ENCODE results near the gene EFL1.
"Not testable (repeated sequence)": the region's sequence is repeated elsewhere in the genome, so short reads cannot be mapped to it uniquely, and the experiment has no call there.

The EFL1 gene

DNA sequence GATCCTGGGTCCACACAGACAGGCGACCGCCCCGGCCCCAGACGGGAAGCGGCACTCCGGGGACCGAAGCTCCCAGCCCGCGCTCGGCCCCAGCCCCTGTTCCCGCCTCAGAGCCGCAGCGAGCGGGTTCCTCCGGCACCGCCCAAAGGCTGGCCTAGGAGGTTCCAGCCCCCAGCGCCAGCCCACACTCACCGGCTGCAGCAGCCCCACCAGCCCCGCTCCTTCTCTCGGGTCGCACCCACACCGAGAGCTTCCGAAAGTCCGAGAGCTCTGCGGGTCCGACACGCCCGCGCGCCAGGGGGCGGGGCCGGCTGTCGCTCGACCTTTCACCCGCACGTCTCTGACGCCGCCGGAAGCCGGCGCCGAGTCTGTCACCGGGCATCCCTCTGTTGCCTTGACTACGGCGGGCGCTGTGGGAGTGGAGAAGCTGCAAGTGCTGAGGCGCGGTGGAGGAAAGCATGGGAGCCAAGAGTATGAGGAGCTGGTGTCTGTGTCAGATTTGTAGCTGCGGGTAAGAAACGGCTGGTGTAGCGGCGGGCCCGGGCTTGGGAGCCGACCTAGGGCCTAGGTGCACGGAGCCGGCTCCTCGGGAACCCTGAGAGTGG is at the start of gene EFL1, which contains the start of gene SAXO2:
EFL1 (minus strand) TSS at position 313 of the 605 bp plus-strand sequence. CDS start 956 bp downstream, outside the sequence.
SAXO2 (plus strand) TSS at position 397 of the 605 bp plus-strand sequence; CDS start at position 459, 62 bp downstream.
- DNase-seq = peak; percentile 94

DNA sequence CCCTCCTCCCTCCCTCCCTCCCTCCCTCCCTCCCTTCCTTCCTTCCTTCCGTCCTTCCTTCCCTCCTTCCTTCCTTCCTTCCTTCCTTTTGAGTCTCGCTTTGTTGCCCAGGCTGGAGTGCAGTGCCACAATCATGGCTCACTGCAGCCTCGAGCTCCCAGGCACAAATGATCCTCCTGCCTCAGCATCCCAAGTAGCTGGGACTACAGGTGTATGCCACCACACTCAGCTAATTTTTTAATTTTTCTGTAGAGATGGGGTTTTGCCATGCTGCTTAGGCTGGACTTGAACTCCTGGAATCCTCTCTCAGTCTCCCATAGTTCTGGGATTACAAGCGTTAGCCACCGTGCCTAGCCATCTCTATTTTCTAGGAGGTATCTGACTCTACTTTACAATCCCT is 48.8 kb upstream of the EFL1 start:
- DNase-seq = not testable (repeated sequence)

DNA sequence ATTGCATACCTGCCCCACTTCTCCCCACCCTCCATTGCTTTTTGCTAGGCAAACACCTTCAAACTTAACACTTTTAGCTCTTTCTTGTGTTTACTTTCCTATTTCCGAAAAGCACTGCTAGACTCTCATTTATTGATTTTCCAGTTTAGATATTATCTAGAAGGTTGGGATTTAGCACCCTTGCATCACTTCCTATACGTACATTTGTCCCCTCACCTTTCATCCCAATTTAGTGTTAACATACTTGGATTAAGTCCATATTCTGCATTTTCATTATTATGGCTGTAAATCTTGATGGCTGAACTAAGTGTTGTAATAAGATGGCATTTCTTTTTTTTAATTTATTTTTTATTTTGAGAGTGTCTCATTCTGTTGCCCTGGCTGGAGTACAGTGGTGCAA is 47.3 kb upstream of the EFL1 start:
- DNase-seq = no peak

DNA sequence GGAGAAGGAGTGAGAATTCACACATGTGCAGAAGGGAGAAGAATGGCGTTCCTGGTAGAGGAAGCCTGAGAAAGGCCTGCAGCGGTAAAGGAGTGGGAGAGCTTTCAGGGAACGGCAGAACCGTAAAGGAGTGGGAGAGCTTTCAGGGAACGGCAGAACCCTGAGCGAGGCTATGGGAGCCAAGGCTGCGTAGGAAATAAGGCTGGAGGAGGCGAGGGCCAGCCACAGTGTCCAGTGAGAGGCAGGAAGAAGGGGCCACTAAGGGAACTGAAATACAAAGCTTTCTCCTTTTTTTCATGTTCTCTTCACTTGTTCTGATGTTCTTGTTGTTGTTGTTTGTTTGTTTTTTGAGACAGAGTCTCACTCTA is 45.2 kb upstream of the EFL1 start:
- no peak for DNase-seq

DNA sequence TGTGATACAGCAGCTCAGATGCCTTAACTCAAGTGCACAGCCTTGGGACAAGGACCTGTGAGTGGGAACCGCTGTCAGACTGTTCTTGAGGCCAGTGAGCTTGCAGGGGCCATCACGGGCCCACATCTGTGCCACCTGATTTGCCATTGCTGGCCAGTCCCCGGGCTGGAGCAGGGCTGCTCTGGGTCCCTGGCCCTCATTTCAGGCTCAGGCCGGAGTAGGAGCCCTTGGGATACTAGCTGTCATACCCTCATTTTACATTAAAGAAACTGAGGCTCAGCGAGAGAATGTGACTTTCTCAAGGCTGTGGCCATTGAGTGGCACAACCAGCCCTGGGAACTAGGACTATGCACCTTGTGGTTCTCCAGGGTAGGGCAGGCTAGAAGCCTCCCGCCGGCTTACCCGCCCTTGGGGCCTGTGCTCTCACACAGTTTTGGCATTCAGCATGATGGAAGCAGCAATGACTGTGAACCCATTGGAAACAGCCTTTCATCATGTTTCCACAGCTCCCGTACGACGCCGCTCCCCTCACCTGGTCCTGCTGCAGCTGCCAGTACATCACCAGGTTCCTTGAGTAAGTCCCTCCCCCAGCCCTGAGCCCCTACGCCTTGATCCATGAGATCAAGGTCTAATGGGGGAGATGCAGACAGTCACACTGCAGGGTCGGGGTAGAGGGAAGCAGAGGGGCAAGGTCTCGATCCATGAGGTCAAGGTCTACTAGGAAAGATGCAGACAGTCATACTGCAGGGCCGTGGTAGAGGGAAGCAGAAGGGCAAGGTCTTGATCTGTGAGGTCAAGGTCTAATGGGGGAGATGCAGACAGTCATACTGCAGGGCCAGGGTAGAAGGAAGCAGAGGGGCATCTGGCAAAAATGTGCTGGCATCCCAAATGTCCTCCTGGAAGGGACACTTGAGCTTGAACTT is 44.5 kb upstream of the EFL1 start:
- DNase-seq = no peak

DNA sequence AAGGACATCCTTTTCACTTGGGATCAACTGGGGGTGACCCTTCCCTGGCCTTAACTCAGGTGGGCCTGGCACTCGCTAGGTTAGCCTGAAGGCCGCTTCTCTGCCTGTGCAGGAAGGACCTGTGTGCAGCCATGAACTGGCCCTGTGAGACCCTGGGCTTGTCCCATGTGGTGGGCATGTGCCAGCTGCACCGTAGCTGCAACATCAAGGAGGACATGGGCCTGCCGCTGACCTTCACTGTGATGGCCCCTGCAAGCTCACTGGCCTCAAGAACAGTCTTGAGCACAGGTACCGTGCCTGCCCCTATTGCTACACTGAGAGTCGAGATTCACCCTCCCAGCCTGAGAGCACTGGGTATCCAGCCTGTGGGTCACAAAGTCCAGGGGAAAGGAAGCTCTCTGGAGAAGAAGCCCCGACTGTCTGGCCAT is 43.1 kb upstream of the EFL1 start:
- DNase-seq = no peak

DNA sequence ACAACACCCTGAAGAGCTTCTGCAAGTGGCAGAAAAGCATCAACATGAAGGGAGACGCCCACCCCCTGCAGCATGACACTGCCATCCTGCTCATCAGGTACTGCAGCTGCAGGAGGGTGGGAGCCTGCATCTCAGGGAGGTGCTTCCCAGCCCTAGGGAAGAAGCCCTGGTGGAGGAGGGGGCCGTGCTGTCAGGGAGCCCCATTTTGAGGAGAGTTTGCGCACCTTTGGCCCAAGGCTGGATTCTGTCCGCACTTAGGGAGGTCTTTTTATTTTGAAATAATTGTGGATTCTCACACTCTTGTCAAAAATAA is 42.2 kb upstream of the EFL1 start:
- no peak for DNase-seq

DNA sequence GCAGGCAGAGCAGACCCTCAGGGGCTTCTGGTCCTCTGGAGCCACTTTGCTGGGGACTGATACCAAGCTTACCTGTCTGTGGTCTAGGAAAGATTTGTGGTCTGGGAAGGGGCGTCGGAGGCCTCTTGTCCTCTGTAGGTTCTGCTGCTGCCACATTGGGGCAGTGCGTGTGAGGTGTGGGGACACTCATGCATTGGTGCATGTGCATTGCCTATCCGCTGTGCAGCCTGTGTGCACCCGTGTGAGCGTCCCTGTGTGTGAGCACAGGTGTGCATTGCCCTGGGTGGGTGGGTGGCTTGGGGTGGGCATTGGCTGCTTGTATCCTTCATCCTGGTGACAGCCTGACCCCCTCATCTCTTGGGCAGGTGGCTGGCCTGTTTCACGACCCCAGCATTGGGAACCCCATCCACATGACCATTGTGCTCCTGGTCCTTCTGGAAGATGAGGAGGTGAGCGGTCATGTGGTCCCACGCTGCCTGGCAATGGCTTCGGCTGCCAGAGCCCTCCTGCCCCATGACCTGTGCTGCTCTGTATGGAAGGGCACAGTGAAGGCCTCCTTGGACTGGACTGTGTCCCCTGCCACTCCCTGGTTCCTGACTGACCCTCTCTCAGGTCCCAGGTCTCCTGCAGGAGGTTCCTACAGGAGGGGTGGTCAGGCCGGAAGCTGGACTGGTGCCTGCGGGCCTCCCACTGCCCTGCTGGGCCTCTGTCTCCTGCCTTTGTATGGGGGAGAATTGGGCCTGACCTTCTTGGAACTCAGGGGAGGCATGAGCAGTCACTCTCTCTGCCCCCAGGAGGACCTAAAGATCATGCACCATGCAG is 41.6 kb upstream of the EFL1 start:
- no peak for DNase-seq

DNA sequence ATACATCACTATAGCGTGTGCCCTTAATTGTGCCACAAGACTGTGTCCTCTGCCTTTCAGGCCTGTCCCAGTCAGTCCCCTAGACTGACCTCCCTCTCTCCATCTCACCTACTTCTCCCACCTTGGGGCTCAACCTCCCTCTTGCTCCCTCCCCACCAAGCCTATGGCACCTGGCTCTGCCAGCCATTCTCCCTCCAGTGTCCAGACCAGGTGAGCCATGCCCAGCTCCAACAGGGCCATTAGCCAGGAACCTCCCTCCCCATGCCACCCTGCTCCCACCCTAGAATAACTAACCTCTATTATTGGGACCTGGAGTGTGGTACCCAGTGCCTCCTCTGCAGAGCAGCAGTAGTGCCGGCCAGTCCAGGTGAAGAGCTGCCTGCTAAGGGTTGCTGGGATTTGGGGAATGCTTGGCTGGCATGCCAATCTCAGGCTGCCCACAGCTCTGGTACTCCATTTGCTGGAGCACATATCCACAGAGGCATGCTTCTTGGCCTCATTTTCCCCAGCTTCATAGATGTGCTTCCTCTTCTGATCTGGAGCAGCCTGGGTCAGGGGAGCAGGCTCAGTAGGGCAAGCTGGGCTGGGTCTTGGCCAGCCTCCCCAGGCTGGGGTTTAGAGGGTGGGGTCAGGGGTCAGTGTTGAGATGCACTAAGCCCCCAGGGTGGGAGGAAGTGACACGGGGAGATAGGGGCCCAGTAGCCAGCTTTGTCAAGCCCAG is 38.9 kb upstream of the EFL1 start:
- no peak for DNase-seq

DNA sequence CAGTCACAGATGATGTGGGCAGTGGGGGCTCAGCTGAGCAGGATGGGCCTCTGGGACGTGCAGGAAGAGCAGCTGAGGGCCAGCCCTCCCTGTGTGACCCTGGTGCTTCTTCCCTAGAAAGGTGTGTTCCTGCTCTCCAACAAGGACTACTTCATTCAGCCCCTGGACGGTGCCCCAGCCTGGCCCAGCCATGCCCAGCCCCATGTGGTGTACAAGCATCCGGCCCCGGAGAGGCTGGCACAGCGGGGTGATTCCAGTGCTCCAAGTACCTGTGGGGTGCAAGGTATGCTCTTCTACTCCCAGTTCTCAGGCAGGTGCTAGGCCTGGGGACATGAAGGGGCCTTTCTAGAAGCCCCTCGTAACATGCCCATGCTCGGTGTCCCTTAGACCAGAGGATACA is 38.3 kb upstream of the EFL1 start:
- no peak for DNase-seq

DNA sequence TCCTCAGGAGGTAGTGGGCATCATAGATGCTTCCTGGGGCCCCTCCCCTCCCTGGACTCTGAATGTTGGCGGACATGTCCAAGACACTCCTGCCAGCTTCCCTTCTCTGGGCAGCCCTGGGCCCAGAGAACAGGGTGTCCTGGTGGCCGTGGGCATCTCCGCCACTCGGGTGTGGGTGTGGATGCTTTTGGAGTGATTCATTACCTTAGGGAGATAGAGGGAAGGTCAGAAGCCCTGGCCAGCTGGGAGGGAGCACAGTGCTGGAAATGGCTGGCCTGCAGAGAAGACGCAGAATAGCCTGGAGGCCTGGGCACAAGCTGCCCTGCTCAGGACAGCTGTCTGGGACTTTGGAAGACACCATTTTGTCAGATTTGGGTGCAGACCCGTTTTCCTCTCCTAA is 37.8 kb upstream of the EFL1 start:
- not testable (repeated sequence) for DNase-seq

DNA sequence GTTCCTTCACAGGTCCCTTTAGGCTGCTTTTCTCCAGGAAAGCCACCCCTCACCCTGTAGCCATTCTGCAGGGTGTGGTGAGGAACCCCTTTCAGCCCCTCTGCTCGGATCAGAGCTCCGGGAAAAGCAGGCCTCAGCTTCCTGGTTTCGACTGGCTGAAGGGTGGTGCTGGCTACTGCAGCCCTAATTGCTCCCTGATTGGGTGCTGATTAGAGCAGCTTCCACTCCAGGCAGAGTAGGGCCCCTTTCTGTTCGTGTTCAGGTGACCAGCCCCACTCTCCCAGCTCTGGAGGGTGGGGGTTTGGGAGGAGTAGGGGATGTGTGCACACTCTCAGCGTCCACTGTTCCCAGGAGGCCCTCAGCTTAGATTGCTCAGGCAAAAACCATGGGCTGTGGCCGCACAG is 37.0 kb upstream of the EFL1 start:
- DNase-seq = not testable (repeated sequence)

DNA sequence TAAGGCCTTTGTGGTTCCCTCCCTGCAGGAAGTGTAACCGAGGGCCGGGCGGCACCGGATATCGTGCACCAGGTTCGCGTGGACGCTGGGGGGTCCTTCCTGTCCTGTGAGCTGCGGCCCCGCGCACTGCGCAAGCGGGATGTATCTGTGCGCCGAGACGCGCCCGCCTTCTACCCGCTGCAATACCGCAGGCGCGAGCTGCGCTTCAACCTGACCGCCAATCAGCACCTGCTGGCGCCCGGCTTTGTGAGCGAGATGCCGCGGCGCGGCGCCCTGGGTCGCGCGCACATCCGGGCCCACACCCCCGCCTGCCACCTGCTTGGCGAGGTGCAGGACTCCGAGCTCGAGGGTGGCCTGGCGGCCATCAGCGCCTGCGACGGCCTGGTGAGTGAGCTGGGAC is 36.0 kb upstream of the EFL1 start:
- no peak for DNase-seq

DNA sequence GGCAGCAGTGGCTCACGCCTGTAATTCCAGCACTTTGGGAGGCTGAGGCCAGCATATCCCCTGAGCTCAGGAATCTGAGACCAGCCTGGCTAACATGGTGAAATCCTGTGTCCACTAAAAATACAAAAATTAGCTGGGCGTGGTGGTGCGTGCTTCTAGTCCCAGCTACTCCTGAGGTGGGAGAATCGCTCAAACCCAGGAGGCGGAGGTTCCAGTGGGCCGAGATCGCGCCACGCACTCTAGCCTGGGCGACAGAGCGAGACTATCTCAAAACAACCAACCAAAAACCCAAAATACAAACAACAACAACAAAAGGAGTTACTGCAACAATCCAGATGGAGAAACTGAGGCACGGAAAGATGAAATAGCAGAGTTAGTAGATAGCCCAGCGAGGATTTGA is 35.5 kb upstream of the EFL1 start:
- no peak for DNase-seq

DNA sequence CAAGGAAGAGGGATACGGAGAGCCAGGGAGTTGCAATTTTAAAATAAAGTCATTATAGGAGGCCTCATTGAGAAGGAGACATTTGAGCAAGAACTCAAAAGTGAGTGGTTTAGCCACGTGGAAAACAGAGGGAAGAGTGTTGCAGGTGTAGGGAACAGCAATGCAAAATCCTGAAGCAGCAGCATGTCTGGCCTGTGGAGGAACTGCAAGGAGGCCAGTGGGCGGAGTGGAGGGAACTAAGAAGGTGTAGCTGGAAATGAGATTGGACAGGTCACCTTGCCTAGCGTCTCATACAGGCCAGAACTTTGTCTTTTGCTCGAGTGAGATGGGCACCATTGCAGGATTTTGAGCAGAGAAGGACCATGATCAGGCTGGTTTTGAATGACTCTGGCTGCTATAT is 35.0 kb upstream of the EFL1 start:
- no peak for DNase-seq

DNA sequence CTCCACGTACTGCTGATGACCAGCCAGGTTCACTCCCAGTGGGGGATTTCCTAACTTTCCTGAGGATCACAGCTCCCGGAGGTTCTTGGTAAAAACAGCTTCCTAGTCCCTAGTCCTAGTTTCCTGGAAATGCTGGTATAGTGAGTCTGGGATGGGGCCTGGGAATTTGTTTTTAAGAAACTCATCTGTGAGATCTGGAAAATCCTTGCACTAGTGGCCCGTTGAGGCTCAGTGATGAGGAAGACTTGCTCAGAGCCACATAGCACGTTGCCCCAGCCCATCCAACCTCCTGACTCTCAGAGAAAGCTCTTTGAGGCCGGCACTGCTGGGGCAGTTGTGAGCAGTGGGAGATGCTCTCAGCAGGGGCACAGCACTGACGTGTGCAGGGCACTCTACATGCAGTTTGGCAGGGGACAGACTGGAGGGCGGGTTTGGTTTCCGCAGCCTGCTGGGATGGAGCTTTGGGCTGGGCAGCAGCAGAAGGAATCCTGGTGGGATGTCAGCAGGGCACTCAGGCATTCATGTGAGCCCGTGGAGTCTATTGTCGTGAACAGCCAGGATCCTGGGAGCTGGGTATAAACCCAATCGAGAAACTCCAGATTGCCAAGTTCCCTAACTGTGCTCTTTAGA is 31.6 kb upstream of the EFL1 start:
- DNase-seq = no peak

DNA sequence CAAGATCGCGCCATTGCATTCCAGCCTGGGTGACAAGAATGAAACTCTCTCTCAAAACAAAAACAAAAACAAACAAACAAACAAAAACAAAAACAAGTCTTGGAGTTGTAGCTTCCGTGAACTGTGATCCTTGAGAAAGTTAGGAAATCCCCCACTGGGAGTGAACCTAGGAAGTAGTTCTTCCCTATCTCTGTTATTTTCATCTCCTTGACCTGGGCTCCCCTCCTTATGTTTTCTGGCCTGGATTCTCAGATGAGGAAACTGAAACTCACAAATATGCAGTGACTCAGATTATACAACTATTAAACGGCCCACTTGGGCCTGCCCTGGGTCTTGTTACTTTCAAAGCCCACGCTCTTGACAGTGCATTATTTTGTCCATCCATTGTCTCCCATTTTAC is 29.7 kb upstream of the EFL1 start:
- peak; percentile 48 for DNase-seq

DNA sequence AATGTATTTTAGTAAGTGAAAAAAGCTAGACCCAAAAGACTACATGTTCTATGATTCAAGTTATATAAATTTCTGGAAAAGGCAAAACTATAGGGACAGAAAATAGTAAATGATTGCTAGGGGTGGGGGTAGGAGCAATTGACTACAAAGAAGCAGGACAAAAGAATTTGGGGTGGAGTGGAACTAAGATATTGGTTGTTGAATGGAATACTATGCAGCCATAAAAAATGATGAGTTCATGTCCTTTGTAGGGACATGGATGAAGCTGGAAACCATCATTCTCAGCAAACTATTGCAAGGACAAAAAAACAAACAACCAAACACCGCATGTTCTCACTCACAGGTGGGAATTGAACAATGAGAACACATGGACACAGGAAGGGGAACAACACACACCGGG is 25.7 kb upstream of the EFL1 start:
- not testable (repeated sequence) for DNase-seq

DNA sequence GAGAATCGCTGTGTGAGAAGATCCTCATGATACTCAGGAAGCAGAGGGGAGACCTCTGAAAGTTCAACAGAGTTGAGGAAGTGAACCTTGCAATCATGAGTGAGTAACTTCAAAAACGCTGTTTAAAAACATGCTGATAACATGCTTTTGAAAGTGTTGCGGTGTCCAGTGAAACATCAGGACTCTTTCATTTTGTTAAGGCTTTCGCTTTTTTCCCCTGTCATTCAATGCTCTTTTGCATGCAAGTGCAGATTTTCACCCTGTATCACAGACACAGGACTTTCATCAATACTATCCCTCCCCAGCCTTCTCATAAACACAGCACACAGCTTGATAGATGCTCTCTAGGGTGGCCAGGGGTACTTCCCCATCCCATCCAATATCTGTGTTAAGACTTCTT is 23.9 kb upstream of the EFL1 start:
- DNase-seq = peak; percentile 56

DNA sequence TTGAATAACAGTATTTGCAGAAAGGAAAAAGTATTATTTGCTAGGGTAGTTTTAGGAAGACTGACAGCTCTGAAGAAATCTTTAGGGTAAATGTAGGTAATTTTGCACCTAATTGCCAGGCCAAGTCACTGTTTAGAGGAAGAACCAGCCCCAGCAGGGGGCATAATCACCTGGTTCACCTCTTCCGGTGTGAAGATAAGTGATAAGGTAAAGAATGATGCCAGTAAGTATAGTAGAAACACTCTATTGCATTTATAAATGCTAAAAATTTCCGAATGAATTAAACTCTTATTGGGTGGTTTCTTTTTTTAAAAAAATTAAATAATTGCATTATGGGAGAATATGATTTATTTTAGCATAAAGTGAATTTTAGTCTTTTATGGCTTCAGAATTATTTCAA is 21.8 kb upstream of the EFL1 start:
- not testable (repeated sequence) for DNase-seq

DNA sequence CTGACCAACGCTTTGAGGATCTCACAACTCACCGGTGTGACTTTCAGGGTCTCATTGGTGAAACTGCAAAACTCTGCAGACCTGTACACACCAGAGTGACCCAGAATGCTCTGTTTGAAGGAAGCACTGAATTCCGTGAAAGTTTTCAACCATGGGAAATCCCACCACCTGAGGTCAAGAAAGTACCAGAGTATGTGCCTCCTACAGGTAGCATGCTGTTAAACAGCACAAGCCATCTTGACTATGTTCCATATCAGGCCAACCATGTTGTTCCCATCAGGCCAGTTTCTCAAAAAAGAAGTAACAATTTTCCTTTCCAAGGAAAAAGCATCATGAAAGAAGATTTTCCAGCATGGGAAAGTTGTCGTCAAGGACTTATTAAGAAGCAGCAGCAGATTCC is 19.9 kb upstream of the EFL1 start:
- not testable (repeated sequence) for DNase-seq

DNA sequence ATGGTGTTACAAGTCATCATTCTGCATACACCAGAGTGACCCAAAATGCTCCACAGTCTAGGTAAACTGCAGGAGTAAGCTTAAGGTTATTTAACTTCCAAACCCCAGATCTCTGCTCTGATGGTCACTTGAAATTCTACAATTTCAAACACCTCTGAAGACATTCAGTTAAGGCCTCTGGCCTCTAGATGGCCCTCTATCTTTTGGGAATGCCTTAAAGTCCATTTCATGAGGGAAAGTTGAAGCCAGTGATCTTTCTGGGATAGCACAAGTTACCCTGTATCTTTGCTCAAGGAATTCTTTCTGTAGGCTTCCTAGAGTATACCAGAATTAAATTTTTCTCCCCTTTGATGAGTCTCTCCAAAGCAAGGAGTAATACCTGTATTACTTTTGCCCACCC is 18.7 kb upstream of the EFL1 start:
- not testable (repeated sequence) for DNase-seq

Measured in inflammatory macrophage treated with lipopolysaccharide for 4 hours (primary cell).